AG04449 (cell line): ENCODE measurements around the gene SLC25A25.

ENCODE experiments used
- CTCF ChIA-PET: fragments of 350-600 bp; formaldehyde crosslinking; extraction: SDS; loops from one replicate; lab custom pipeline; 2021; ENCODE audit warnings: antibody characterized with exemption; lab: Yijun Ruan, JAX
- POLR2A ChIA-PET: fragments of 400-600, 350-600 bp; formaldehyde crosslinking; extraction: SDS; loops from one replicate; lab custom pipeline; 2020; ENCODE audit warnings: antibody characterized with exemption, inconsistent platforms; lab: Yijun Ruan, JAX
- DNase-seq: peaks from one replicate; pipeline ENCODE4 v3.0.0-alpha.2; 2010; ENCODE audit warnings: low read depth, low spot score
- H3K4me3 ChIP-seq: 2 replicates; pipeline ENCODE4 v1.5.1; 2011; ENCODE audit warnings: low read depth, mild to moderate bottlenecking, control low read depth, low read length
- TF ChIP-seq, protein P1 (sequence below): IDR thresholded peaks from one replicate; pipeline ENCODE4 v1.5.1; 2011; ENCODE audit warnings: mild to moderate bottlenecking, moderate library complexity, low read length, control low read depth, inconsistent platforms; ENCODE audit not compliant: insufficient read depth; ENCODE audit errors: missing control alignments

Gene SLC25A25

DNA sequence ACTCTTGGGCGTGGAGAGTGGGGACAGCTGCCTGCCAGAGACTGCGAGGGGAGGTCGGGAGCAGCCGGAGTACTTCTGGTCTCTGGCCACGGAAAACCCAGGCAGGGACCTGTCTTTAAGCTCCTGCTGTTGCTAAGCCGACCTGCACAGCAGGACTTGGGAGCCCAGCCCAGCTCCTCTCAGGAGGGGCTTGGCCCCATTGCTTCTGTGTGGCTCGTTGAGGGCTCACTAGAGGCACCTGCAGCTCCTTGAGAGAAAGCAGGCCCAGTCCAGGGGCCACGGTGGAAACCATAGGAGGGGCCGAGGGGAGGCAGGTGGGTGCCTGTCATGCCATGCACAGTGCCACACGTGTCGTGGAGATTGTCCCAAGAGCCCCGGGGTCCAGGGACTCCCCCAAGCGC is 77.9 kb downstream of the SLC25A25 start:
- no peak overlapping the region for H3K4me3 ChIP-seq
- ChIA-PET CTCF (interaction anchor here (1.1 to 1.6 kb wide), 3 partner anchors 16 to 28 kb away, joined by 3 to 5 read pairs (median 5); no protein-coding TSS in a partner anchor), POLR2A (no interaction called here)
- DNase-seq: no peak
- TF ChIP-seq, protein P1, sequence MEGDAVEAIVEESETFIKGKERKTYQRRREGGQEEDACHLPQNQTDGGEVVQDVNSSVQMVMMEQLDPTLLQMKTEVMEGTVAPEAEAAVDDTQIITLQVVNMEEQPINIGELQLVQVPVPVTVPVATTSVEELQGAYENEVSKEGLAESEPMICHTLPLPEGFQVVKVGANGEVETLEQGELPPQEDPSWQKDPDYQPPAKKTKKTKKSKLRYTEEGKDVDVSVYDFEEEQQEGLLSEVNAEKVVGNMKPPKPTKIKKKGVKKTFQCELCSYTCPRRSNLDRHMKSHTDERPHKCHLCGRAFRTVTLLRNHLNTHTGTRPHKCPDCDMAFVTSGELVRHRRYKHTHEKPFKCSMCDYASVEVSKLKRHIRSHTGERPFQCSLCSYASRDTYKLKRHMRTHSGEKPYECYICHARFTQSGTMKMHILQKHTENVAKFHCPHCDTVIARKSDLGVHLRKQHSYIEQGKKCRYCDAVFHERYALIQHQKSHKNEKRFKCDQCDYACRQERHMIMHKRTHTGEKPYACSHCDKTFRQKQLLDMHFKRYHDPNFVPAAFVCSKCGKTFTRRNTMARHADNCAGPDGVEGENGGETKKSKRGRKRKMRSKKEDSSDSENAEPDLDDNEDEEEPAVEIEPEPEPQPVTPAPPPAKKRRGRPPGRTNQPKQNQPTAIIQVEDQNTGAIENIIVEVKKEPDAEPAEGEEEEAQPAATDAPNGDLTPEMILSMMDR: no peak

DNA sequence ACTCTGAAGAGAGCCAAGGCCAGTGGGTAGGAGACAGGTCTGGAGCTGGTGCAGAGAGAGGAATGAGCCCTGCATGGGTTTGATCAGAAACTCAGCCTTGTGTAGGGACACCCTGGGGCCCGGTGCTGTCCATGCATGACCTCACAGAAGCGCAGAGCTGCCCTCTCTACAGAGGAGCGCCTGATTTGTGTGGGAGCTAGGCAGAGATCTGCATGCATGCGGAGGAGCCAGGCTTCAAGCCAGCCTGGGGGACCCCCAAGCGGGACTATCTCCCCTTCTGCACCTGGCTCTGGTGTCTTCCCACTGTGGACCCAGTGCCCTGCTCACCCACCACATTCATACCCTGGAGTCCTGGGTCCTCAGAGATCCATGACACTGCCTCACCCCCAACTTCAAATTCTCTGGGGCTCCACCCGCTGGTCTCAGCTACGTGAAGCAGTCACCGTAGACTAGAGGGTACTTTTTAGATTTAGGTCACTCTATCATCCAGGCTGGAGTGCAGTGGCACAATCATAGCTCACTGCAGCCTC is 78.6 kb downstream of the SLC25A25 start:
- no peak overlapping the region for H3K4me3 ChIP-seq
- DNase-seq: no peak
- ChIA-PET CTCF (interaction anchor here (1.5 to 1.6 kb wide), 2 partner anchors 17 to 29 kb away, joined by 5 read pairs; no protein-coding TSS in a partner anchor), POLR2A (no interaction called here)
- TF ChIP-seq, protein P1: no peak

DNA sequence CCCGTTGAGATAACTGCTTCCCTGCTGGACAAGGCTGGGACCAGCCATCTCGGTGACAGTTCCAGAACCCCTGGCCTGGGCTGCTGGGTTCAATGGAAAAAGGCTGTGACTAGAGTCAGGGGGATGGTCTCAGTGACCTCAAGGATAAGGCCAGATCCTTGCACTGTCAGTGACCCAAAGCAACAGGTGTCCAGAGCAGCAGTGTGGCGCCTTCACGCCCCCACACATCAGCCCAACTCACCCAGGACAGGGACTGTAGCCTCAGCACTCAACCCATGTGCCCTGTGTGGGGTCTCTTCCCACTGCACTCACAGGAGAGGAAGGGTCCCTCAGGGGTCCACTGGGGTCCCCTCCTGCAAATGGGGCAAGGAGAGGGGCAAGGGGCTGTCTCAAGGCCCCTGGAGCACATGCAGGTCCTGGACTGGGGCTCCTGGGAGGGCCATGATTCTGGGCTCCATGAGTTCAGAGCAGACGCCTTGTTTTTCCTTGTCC is 80.5 kb downstream of the SLC25A25 start:
- TF ChIP-seq, protein P1: no peak
- no peak overlapping the region for H3K4me3 ChIP-seq
- CTCF ChIA-PET: interaction anchor here (1.1 kb wide), 1 partner anchor 31 kb away, joined by 4 read pairs; no protein-coding TSS in a partner anchor
- POLR2A ChIA-PET: no interaction called here
- DNase-seq: no peak

- TF ChIP-seq, protein P1: no peak
- no peak within 1 kb of the TSS for H3K4me3 ChIP-seq
- ChIA-PET POLR2A (no interaction called here), CTCF (no interaction called here)
- no peak for DNase-seq
Observed at GRCh38 chr9:128149001-128149701, 81.1 kb downstream of the SLC25A25 start, which contains the start of gene LCN2. Gene LCN2, plus strand, starts transcription at chr9:128149453. Its CDS starts 73 bp downstream, at chr9:128149526.

GRCh38 chr9:128149951-128150593 is 82.0 kb downstream of the SLC25A25 start:
- TF ChIP-seq, protein P1: no peak
- CTCF ChIA-PET: interaction anchor here (1.1 to 1.3 kb wide), 2 partner anchors 25 to 33 kb away, joined by 3 read pairs; no protein-coding TSS in a partner anchor
- DNase-seq: no peak
- POLR2A ChIA-PET: no interaction called here
- no peak overlapping the region for H3K4me3 ChIP-seq
